T-helper 2 cell (primary cell): Measurements from ENCODE around the gene CXCR5.

ENCODE experiments used
- DNase-seq, 5 experiments: peaks; one replicate each; pipeline versions ENCODE4 v3.0.0 to v3.0.0-alpha.2; 2012 to 2022

The CXCR5 gene

GRCh38 chr11:118898400-118899295 is 15.0 kb downstream of the CXCR5 start:
- DNase-seq = no peak

- DNase-seq = no peak
Measured at GRCh38 chr11:118899296-118899688, 15.6 kb downstream of the CXCR5 start.

- no peak for DNase-seq
Measured at GRCh38 chr11:118899706-118900360, 16.1 kb downstream of the CXCR5 start.

GRCh38 chr11:118900535-118901384 is 17.1 kb downstream of the CXCR5 start:
- no peak for DNase-seq

GRCh38 chr11:118901494-118902335 is 18.0 kb downstream of the CXCR5 start:
- no peak for DNase-seq

GRCh38 chr11:118902336-118903203 is 18.9 kb downstream of the CXCR5 start:
- DNase-seq = no peak

- no peak for DNase-seq
Measured at GRCh38 chr11:118903204-118904015, 19.7 kb downstream of the CXCR5 start.

GRCh38 chr11:118907051-118908042 is 23.7 kb downstream of the CXCR5 start:
- peak; percentile 58 to 84 (median 78) for DNase-seq

- DNase-seq = no peak
Measured at GRCh38 chr11:118908264-118908663, 24.6 kb downstream of the CXCR5 start.

GRCh38 chr11:118908901-118909618 is 25.4 kb downstream of the CXCR5 start:
- no peak for DNase-seq

- DNase-seq = no peak
Measured at GRCh38 chr11:118909619-118910308, 26.1 kb downstream of the CXCR5 start.

- DNase-seq = peak in 3 of 5 experiments; percentile 41 to 71 (median 47)
Measured at GRCh38 chr11:118910309-118911112, 26.8 kb downstream of the CXCR5 start.

GRCh38 chr11:118911113-118911879 is 27.6 kb downstream of the CXCR5 start:
- DNase-seq = no peak

GRCh38 chr11:118911880-118912741 is 28.4 kb downstream of the CXCR5 start:
- peak; percentile 31 to 70 (median 56) for DNase-seq
